Measurements from ENCODE around the gene PLAGL2. TPM values are rescaled to one million over a fixed set of nuclear protein-coding genes. Genes with fewer than 3 reads are reported as not detected.

The PLAGL2 gene
- total and polyA plus RNA-seq, 3 experiments from 2014 or later: 4.4 to 121 (median 120) TPM

Other genes with a start within 250 kb of the PLAGL2 start
- gene XKR7, start 239.6 kb downstream of the PLAGL2 start, total RNA-seq: not detected
- 0.02 TPM for gene XKR7, start 239.6 kb downstream of the PLAGL2 start, polyA plus RNA-seq
- not detected for gene CCM2L, start 197.3 kb downstream of the PLAGL2 start, total RNA-seq
- gene CCM2L, start 197.3 kb downstream of the PLAGL2 start, polyA plus RNA-seq: not detected
- under 1 TPM; 0.28 to 0.53 TPM for gene HCK, start 155.5 kb downstream of the PLAGL2 start, total RNA-seq
- gene HCK, start 155.5 kb downstream of the PLAGL2 start, polyA plus RNA-seq: not detected
- gene TM9SF4, start 98.0 kb downstream of the PLAGL2 start, total RNA-seq: 10 to 100 TPM; 48.0 to 49.8 TPM
- 44.0 TPM for gene TM9SF4, start 98.0 kb downstream of the PLAGL2 start, polyA plus RNA-seq
- 10 to 100 TPM; 87.1 to 88.8 TPM for gene POFUT1, start 137 bp upstream of the PLAGL2 start, total RNA-seq
- gene POFUT1, start 137 bp upstream of the PLAGL2 start, polyA plus RNA-seq: 15.8 TPM
- 10 to 100 TPM; 61.0 to 61.6 TPM for gene KIF3B, start 69.9 kb upstream of the PLAGL2 start, total RNA-seq
- 5.7 TPM for gene KIF3B, start 69.9 kb upstream of the PLAGL2 start, polyA plus RNA-seq
- gene ASXL1, start 150.6 kb upstream of the PLAGL2 start, total RNA-seq: 100 to 1,000 TPM; 131 to 133 TPM
- 19.8 TPM for gene ASXL1, start 150.6 kb upstream of the PLAGL2 start, polyA plus RNA-seq

All from CD8-positive, alpha-beta memory T cell (primary cell).